ENCODE results near the gene FOXO4.

DNA sequence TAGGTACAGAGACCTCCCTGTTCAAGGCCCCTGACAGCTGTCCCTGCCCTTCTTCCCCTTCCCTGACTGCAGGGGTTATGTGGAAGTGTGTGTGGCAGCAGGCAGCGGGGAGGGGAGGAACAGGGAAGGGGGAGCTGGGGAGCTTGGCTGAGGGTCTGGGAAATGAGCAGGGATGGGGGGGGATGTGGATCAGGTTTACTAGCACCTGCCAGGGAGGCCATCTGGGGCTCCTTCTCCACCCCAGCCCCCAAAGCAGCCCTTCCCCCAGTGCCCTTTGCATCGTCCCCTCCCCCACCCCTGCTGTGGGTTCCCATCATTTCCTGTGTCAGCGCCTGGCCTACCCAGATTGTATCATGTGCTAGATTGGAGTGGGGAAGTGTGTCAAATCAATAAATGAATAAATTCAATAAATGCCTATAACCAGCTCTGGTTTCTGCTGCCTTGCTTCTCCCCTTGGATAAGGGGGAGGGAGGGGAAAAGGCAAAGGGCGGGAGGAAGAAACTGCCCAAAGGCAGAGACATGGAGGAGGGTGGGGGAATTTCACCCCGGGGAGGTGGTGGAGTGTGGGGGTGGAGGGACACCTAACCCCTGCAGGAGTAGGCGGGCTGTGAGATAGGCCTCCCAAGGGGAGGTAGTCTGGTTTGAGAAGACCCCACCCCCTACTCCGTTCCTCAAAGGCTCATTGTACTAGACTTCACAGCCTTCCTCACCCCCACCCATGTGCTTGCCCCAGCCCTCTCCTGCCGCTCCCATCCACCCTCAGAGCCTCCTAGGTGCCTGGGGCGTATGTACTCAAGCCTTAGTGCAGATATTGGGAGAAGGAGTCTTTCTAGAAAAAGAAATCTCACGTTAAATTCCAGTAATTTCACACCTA lies 7.7 kb downstream of the FOXO4 start:
- TF ChIP-seq IRF2 (CRISPR knock-in tag; IDR thresholded peaks at IDR 0.05) (no peak), JUN (CRISPR knock-in tag; IDR thresholded peaks at IDR 0.05) (no peak), MAFG (CRISPR knock-in tag; IDR thresholded peaks at IDR 0.05) (no peak), JUND (CRISPR knock-in tag; IDR thresholded peaks at IDR 0.05) (no peak), RAD21 (CRISPR knock-in tag; IDR thresholded peaks at IDR 0.05) (no peak), KDM6A (CRISPR knock-in tag; IDR thresholded peaks at IDR 0.05; ENCODE audit: low read depth) (no peak)
- TF ChIP-seq, protein P1, sequence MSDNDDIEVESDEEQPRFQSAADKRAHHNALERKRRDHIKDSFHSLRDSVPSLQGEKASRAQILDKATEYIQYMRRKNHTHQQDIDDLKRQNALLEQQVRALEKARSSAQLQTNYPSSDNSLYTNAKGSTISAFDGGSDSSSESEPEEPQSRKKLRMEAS (IDR thresholded peaks at IDR 0.05) = no peak
- TF ChIP-seq, protein P2, sequence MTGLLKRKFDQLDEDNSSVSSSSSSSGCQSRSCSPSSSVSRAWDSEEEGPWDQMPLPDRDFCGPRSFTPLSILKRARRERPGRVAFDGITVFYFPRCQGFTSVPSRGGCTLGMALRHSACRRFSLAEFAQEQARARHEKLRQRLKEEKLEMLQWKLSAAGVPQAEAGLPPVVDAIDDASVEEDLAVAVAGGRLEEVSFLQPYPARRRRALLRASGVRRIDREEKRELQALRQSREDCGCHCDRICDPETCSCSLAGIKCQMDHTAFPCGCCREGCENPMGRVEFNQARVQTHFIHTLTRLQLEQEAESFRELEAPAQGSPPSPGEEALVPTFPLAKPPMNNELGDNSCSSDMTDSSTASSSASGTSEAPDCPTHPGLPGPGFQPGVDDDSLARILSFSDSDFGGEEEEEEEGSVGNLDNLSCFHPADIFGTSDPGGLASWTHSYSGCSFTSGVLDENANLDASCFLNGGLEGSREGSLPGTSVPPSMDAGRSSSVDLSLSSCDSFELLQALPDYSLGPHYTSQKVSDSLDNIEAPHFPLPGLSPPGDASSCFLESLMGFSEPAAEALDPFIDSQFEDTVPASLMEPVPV (CRISPR knock-in tag; IDR thresholded peaks at IDR 0.05) = no peak
- TF ChIP-seq, protein P3, sequence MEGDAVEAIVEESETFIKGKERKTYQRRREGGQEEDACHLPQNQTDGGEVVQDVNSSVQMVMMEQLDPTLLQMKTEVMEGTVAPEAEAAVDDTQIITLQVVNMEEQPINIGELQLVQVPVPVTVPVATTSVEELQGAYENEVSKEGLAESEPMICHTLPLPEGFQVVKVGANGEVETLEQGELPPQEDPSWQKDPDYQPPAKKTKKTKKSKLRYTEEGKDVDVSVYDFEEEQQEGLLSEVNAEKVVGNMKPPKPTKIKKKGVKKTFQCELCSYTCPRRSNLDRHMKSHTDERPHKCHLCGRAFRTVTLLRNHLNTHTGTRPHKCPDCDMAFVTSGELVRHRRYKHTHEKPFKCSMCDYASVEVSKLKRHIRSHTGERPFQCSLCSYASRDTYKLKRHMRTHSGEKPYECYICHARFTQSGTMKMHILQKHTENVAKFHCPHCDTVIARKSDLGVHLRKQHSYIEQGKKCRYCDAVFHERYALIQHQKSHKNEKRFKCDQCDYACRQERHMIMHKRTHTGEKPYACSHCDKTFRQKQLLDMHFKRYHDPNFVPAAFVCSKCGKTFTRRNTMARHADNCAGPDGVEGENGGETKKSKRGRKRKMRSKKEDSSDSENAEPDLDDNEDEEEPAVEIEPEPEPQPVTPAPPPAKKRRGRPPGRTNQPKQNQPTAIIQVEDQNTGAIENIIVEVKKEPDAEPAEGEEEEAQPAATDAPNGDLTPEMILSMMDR (CRISPR knock-in tag; IDR thresholded peaks at IDR 0.05) = no peak

Measured in HepG2 (cell line).